HG03135 (cell line): ENCODE data around the gene MRPS23.

ENCODE experiments used
- ATAC-seq: cut with Tn5 transposase; IDR thresholded peaks from one replicate; pipeline ENCODE4 v1.9.1; 2021; ENCODE audit warnings: mild to moderate bottlenecking, moderate library complexity; ENCODE audit not compliant: unreplicated experiment

MRPS23 gene

DNA sequence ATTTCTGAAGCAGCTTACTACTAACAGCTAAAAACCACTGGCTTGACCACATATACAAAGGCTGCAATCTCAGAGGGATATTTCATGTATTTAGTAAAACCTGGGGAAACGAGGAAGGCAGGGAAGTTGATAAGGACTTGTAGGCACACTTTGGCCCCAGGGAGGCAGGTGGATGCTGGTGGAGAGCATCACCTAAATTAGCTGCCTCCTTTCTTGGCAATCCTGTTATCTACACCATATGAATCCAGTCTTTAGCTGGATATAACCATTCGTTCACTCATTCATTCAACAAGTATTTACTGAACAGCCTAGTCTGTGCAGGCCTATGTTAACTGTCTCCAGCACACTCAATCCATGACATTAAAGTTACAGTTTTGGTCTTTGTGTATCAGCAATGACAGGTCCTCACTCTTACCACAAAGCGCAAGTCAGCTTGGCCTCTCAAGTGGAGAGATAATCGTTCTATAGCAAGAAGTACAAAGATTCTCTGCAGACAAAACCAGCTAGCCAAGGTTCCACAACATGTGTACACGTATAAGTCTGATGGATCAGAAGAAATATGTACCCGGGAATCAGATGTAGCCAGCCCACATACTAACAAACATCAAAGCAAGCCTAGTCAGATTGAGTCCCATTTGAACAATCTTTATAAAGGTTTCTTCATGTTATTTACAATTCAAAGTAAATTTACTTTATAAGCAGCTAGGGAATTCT lies 10.8 kb downstream of the MRPS23 start:
- ATAC-seq: no peak

DNA sequence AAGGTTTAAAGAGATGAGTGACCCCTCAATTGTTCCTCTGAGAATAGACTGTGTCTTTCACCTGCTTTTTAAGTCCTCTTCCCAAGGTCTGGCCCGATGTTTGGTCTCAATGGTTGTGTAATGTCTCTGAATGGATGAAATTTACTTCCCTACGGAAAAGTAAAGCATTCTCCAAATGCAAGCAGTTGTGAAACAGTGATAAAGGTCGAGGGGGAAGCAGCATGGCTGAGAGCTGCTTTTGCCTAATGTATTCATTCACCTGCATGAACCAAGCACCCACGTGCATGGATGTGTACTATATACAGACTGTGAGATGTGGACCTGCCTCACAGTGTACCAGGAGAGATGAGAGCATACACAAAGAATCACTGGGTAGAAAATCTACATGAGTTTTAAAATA lies 11.4 kb downstream of the MRPS23 start:
- ATAC-seq: no peak

DNA sequence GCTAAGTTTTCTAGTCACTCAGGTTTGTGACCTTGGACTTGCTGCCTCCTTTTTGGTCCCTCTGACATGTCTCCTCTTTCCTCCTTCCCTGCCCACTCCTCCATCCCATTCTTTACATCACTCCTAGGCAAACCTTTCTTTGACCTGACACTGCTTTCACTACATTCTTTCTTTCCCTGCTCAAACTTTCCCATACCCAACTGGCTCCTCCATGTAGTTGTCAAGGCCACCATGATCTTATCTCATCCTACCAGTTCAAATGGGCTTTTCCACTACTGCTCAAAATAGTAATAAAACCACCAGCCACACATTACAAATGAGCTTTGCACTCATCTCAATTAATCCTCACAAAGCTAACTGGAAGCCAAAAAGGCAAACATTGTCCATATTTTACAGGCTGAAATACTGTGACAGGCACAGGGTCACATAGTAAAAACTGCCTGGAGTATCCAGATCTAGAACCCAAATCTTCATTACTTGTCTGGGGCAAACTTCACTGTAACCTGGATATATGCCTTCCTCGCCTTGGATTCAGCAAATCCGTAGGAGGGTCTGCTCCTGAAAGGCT lies 14.4 kb downstream of the MRPS23 start:
- no peak for ATAC-seq

DNA sequence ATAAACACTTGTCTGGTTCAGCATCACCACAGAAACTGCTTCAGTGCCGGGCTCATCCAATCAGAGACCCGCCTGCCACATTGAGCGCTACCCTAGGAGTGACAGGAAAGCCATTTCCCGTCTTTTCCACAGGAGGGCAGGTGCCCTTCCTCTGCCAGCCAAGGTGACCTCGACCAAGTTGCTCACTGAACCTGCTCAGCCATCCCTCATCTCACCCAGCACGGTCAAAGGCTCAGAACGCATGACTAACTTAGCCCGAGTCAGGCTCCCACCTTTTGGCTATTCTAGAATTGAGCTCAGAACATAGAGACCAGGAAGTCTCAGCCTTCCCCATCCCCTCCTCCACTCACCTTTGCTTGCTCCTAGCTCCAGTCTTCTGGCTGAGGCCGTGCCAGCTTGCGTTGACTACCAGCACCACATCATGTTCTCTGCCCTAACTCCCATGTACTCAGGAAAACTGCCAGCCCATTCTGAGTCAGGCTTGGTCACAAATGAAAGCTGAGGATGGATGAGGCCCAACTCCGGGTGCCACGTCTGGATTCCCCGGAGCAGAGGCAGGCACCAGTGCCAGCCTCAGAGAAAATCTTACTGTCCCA lies 15.6 kb downstream of the MRPS23 start:
- ATAC-seq: no peak

DNA sequence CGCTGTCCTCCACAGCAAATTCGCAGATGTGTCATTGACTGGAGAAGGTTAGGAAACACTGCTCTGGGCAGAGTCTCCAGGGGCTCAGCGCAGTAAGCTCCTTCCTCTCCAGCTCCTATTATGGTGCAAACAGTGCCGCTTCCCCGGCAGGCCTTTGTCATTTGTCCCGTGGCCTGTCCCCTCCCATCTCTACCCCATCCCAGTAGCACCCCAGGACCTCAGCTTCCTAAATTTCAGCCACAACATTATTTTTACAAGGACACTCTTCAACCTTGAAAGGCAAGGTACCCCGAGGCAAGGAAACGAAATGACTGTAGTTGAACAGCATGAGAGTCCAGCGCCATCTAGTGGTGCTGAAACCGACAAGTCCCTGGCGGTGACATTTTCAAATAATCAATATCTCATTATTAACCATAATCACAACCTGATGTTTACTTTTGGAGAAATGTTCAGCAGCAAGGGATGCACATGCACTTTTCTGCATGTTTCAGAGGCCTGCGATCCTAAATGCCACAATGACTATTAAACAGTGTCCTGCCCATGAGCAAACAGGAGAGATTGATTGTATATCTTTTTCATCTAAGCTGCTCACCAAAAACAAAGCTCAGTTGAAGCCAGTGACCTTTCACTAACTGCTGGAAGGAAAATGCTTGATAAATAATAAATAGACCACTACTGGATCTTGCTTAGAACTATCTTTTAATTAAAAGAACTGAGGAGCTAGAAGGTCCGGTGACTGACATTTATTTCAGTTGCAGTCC lies 16.5 kb downstream of the MRPS23 start:
- ATAC-seq: no peak

DNA sequence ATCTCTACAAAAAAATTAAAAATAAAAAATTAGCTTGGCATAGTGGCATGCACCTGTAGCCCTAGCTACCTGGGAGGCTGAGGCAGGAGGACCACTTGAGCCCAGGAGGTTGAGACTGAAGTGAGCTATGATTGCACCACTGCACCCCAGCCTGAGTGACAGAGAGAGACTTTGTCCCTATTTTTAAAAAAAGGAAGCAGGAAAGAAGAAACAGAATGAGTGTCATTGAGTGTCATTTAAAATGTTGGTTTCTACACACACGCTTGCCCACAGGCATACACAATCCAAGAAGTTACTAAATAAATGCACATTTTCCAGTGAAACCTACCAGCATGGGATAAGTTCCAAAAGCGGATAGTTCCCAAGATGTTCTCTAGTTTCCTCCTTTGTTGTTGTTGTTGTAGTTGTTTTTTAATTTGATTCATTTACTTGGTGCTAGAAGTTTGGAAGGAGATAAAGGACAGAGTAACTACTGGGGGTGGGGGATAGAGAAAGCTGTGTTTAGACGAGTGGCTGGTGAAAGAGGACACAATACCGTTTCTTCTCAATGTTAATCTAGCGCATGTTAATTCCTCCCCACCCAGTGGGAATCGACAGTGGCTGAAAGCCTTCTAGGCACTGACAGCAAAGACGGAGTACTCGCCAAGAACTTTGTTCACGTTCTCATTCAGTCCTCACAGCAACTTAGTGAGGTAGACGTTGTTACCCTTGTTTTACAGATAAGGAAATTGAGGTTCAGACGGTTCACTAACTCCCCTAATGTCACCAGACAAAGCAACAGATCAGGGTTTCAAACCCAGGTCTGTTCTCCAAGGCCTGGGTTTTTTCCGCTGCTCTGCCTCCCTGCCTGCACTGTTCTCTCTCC lies 17.3 kb downstream of the MRPS23 start:
- ATAC-seq: no peak

DNA sequence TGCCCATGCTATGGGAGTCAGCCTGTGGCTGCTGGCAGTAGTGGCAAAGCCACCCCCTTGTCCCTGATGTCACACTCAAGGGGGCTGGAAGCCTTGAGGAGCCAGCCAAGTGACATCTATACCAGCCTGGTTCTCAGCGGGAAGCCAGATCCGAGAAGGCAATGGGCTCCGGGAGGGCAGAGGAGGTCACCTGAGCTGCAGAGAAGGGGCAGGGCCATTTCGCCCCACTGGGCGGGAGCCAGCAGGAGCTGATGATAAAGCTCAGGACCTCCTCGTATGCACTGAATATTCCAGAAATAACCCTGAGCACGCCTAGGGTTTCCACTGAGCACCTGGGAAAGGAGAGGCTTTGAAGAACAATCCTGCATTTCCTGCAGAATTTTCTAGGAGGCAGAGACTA lies 19.0 kb downstream of the MRPS23 start:
- no peak for ATAC-seq

DNA sequence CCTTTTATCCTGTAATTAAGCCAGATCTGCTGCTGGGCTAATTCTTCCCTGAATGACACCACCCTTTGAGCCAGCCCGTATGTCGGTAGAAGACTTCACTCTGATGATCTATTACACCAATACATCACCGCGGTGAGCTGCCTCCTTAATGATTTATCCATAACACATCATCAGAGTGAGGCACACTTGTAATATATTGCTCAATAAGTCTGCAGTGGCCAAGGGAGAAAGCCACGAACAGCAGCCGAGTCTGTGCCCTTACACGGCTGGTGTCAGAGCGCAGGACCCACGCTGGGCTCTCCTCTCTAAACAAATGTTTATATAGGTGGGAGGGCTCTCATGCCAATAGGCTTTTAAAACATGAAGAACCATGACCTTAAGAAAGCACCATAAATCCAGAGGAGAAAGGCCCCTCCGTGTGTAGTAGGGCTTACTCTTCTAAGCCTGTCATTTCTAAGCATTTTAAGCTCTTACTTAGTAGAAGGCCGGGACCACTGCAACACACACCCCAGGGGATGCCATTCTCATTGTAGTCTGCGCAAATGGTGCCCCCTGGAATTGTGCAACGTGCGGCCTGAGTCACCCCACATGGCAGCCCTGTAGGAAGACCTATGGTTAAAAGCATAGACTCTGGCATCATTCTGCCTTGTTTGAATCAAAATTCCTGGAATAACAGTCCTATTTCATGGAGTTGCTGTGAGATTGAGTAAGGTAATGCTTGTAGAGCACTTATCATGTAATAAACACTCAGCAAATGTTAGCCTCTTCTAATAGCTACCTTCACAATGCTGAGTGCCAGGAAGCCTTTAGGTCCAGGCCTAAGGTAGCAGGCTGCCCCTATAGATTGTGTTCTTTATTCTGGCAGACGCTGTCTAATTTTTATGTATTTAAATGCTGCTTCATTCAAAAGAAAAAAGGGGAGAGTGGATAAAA lies 26.1 kb downstream of the MRPS23 start:
- ATAC-seq: no peak

DNA sequence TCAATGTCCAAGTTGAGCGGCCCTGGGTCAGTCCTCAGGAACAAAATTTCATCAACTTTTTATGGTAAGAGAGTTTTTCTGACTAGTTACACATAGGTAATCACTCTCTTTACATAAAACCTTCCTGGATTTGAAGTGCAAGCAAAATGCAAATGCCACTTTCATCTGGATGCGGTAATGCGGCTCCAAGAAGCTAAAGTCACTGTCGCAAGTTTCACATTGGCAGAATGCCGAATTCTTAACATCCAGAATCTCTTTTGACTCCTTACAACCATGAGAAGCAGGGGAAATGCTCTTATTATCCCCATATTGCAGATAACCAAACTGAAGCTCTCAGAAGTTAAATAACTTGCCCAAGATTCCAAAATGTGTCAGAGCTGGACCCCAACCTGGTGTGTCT lies 30.0 kb downstream of the MRPS23 start:
- ATAC-seq: no peak

DNA sequence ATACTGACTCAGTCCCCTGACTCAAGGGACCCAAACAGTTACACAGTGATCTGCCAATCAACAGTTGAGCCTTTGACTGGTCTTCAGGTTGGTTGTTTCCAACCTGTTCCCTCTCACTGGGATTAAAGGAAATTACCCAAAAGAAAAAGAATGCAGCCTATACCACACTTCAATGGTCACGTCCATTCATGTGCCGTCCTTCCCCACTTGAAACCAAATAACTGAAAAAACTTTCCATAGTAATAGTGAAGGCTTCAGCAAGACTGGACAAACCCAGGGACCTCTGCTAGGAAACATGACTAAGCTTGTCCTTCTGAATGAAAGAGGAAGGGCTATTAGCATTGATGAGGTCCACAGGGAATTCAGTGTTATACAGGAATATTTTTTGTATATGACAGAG lies 30.6 kb downstream of the MRPS23 start:
- ATAC-seq: no peak

DNA sequence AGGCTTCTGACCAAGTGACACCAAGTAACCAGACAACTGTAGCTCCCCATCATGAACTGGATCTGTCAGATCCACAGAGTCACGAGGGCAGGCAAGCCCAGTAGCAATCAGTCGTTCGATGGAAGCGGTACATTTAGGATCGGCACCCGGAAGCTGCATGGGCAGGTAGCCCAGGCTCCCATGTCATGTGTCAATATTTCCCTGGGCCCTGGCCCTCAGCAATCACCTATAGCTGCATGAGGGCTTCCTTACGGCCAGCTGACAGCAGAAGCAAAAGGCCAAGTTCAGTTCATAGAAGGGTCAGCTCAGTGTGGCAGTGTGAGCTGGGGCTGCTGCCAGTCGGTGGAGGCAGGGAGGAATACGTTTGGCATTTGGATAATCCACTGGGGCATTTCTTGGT lies 31.8 kb downstream of the MRPS23 start:
- ATAC-seq: no peak

DNA sequence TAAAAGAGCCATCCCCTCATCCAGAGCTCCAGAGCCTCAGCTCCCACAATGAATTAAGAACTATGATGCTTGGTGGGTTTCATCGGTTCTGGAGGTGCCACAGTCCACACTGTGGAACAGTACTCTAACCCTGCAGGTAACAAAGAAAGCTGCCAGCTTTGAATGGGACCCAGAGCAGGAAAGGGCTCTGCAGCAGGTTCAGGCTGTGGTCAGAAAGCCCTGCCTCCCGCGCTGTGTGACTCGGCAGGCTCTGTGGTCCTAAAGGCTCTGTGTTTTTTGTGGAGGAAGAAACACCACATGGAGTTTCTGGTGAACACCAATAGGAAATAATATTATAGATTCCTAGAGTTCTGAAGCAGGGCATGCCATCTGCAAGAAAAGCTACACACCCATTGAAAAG lies 32.5 kb downstream of the MRPS23 start:
- ATAC-seq: no peak

DNA sequence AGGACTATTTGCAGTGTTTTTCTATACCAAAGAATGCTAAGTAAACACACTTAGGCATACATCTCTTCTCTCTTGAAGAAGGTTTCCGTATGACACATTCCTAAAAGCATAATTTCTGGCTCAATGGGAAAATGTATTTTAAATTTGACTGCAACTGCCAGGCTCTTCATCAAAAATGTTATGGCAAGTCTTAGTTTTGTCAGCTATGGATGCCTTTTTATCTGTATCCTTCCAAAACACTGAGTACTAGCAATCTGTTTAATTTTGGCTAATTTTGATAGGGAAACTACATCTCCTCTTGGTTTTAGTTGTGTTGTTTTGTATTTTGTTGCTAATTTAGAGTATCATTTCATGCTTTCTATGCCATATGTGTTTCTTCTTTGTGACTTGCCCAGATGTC lies 35.4 kb downstream of the MRPS23 start:
- ATAC-seq: no peak

DNA sequence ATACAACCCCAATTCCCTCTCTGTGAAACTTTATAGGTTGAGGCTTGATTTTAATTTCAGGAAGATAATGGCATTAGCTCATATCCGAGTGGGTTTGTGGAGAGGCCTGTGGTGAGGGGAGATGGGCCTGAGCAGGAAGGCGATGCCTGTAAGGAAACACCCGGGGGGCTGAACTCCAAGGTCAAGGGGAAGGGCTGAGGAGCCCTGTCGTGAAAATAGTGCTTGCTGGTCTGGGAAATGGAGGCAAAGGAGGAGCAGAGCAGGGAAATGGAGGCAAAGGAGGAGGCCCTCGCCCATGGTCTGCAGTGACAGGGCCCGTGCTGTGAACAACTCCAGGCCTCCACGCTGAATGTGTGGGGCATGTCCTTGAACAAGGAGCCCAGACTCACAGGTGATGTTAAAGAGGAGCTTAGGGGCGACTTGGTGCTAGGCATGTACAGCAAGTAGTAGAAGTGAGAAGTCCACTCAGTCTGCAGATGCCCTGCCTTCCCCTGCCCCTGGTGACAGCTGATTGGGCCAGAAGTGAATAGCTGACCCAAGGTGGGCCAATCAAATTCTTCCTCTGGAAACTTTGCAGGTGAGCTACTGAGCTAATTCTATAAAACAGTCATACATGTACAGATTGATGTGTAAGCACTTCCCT lies 38.1 kb downstream of the MRPS23 start:
- no peak for ATAC-seq

DNA sequence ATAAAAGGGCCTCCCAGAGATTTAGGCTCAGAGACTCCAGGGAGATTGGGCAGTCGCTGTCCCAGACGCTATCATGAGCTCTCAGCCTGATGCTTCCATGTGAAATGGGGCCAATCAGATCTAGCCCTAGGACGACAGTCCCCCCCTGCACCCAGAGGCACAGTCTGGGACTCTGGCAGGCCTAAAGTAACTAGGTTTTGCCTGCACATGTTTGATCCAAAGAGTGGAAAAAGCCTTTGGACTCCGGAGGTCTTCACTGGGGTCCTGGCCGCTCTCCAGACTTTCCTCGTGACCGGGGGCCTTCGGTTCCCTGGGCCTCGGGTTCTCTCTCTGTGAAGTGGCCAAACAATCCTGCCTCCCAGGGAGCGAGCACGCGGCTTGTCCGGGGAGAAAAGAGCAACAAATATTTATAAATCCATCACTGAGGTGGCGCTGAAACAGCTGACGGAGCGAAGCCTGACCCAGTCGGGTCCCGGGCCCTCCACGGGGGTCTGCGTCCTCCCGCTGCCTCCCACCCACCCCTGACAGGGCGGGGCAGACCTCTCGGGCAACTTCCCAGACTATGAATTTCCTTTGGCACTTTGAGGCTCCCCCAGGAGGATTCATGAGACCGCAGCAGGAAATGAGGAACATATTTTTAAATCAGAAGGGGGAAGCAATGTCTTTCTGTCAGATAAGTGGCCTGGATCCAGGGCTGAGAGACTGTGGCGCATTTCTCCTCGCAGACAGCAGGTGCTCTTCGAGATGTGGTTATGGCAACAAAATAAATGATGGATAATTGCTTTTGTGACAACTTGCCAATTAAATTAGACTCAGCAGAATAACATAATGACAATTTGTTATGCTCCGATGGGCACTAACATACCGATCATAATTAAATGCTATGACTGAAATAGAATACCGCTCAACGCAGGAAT lies 38.9 kb downstream of the MRPS23 start:
- ATAC-seq: no peak

DNA sequence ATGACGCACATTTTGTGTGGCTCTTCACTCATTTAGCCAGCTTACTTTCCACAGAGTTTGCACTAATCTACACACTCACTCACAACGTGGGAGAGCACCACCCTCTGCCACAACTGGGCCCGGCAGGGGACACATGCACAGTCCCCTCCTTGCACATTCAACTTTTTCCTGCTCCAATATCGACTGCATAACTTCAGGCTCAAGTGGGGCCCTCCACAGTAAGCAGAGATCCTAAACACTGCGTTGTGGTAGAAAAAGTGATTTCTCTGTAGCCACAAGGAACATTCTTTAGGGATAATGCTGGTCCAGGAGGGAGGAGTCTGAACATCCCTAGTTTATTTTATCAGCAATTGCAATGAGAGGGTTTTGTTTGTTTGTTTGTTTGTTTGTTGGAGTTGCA lies 40.0 kb downstream of the MRPS23 start:
- no peak for ATAC-seq

DNA sequence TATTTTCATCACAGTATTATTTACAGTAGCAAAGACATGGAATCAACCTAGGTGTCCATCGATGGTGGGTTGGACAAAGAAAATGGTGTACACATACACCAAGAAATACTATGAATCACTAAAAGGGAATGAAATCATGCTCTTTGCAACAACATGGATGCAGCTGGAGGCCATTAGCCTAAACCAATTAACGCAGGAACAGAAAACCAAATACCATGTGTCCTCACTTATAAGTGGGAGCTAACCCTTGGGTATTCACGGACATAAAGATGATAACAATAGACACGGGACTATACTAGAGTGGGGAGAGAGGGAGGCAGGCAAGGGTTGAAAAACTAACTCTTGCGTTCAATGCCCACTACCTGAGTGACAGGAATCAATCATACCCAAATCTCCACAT lies 41.0 kb downstream of the MRPS23 start:
- no peak for ATAC-seq

DNA sequence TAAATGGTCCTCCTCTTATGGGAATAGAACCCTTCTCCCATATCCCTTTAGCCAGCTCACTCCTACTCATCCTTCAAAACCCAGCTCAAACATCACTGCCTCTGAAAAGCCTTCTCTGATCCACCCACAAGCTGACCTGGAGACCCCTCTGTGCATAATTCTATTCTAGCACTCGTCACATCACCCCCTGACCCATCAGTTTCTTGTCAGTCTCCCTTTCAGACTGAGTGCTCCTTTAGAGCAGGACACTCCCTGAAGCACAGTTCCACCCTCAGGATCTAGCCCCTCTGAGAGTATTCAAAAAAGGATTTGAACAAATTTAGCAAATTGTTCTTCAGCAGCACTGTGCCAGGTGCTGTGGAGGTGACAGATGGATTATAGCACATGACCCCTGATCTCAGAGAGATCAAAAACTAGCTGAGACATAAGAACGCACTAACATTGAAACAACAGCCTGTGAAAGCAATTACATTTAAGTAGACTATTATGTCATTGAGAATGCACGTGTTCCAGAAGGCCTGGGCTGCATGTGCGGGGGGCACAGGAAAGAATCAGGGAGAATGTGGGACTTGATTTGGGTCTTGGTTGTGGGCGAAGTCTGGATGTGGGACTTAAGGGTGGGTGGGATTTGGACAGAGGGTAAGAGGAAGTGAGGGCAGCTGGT lies 43.5 kb downstream of the MRPS23 start:
- ATAC-seq: no peak
